Measurements from ENCODE around the gene WNT3A. TPM values are rescaled to one million over a fixed set of nuclear protein-coding genes. Genes with fewer than 3 reads are reported as not detected.

WNT3A gene
- total RNA-seq, 4 donors from 2014 or later: 2.8 to 6.3 (median 3.8) TPM

- Histone ChIP-seq H3K27ac (no peak overlapping the region), H3K4me3 (no peak overlapping the region), H3K27me3 (no peaks in the 10 kb centered on the region), H3K4me1 (peaks cover 42% of the 10 kb centered on the region), H3K9me3 (peaks cover 3% of the 10 kb centered on the region), H3K36me3 (peaks cover 33% of the 10 kb centered on the region)
- no peak for TF ChIP-seq POLR2A (IDR thresholded peaks at IDR 0.05)
- no peak for TF ChIP-seq EP300 (IDR thresholded peaks at IDR 0.05)
- WGBS: 94% methylated on average over 13 of the region's 13 CpGs
- peak; percentile 34 to 54 for DNase-seq (ENCODE audit: low spot score in 2 of 2)
Measured at GRCh38 chr1:228094432-228095016, 87.7 kb downstream of the WNT3A start.

- WGBS: 96% methylated on average over 3 of the region's 4 CpGs
- Histone ChIP-seq H3K4me3 (no peak overlapping the region), H3K27ac (no peak overlapping the region), H3K9me3 (peaks cover 3% of the 10 kb centered on the region), H3K36me3 (peaks cover 39% of the 10 kb centered on the region), H3K4me1 (peaks cover 36% of the 10 kb centered on the region), H3K27me3 (no peaks in the 10 kb centered on the region)
- TF ChIP-seq EP300 (IDR thresholded peaks at IDR 0.05): no peak
- TF ChIP-seq, protein P1, sequence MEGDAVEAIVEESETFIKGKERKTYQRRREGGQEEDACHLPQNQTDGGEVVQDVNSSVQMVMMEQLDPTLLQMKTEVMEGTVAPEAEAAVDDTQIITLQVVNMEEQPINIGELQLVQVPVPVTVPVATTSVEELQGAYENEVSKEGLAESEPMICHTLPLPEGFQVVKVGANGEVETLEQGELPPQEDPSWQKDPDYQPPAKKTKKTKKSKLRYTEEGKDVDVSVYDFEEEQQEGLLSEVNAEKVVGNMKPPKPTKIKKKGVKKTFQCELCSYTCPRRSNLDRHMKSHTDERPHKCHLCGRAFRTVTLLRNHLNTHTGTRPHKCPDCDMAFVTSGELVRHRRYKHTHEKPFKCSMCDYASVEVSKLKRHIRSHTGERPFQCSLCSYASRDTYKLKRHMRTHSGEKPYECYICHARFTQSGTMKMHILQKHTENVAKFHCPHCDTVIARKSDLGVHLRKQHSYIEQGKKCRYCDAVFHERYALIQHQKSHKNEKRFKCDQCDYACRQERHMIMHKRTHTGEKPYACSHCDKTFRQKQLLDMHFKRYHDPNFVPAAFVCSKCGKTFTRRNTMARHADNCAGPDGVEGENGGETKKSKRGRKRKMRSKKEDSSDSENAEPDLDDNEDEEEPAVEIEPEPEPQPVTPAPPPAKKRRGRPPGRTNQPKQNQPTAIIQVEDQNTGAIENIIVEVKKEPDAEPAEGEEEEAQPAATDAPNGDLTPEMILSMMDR (IDR thresholded peaks at IDR 0.05): no peak
- peak; percentile 26 to 32 for DNase-seq (ENCODE audit: low spot score in 2 of 2)
Measured at GRCh38 chr1:228095161-228095560, 88.4 kb downstream of the WNT3A start.

DNA sequence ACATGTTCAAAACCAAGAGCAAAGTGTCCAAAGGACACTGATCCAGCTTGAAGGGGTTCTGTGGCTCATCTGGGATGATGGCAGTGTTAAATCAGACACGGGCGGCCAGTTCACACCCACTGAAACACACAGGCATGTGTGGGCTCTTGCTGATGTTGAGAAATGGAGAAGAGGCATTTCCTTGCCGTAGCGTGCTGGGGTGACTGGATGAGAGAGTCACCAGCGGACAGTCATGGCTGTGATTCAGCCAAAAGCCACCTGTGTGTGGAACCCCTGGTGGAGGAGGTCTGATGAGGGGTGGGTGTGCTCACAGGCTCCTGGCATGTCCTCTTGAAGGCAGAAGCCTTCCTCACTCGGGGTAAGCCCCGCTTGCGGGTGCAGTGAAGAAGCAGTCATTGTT, 89.1 kb downstream of the WNT3A start:
- peaks cover 31% of the 10 kb centered on the region for H3K4me1 ChIP-seq

DNA sequence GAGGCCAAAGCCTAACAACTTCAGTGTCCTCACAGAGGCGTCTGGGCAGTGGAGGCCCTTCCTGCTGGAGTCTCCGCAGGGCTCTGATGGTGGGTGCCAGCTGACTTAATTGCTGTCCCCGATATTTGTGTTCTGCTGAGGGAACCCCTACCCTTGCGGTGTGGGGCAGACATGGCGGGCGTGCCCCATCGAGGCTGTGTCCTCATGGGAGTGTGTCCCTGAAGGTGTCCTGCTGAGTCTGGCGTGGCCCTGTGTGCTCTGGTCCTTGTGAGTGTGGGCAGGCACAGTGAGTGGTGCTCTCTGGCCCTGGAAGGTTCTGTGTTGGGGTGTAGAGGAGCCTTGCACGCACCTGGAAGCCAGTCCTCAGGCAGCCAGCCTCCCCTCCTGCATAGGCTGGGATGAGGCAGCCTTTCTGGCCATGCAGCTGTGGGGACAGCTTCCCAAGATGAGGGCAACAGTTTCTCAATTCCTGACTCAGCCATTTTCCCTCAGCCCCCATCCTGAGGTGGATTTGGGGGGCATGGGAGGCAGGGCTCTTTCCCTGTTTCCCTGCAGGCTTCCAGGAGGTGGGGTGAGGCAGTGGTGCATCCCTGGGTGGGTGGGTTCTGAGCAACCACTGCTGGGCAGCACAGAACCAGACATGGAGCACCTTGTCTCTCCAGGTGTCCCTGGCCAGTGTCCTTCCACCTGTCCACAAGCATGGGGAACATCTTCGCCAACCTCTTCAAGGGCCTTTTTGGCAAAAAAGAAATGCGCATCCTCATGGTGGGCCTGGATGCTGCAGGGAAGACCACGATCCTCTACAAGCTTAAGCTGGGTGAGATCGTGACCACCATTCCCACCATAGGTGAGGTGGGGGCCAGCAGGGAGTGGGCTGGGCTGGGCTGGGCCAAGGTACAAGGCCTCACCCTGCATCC, 89.9 kb downstream of the WNT3A start:
- DNase-seq (ENCODE audit: low spot score in 2 of 2): peak; percentile 50 to 77
- no peaks in the 10 kb centered on the region for H3K27me3 ChIP-seq
- no peak for TF ChIP-seq POLR2AphosphoS5 (IDR thresholded peaks at IDR 0.05)
- TF ChIP-seq POLR2A (IDR thresholded peaks at IDR 0.05): no peak
- no peak for TF ChIP-seq EP300 (IDR thresholded peaks at IDR 0.05)
- TF ChIP-seq, protein P1 (IDR thresholded peaks at IDR 0.05): no peak
- peaks cover 41% of the 10 kb centered on the region for H3K36me3 ChIP-seq
- 95% methylated on average over 9 of the region's 13 CpGs for WGBS
- H3K27ac ChIP-seq: no peak overlapping the region
- H3K4me3 ChIP-seq: no peak overlapping the region
- H3K4me1 ChIP-seq: peaks cover 29% of the 10 kb centered on the region
- H3K9me3 ChIP-seq: peaks cover 3% of the 10 kb centered on the region

More for the DNA sequence above, 89.1 kb downstream of the WNT3A start:
- Histone ChIP-seq H3K27ac (no peak overlapping the region), H3K27me3 (no peaks in the 10 kb centered on the region), H3K4me3 (no peak overlapping the region), H3K36me3 (peaks cover 41% of the 10 kb centered on the region), H3K9me3 (peaks cover 3% of the 10 kb centered on the region)
- WGBS: 88% methylated on average over 7 of the region's 8 CpGs
- TF ChIP-seq POLR2A (IDR thresholded peaks at IDR 0.05) (no peak), EP300 (IDR thresholded peaks at IDR 0.05) (no peak)
- TF ChIP-seq, protein P1 (IDR thresholded peaks at IDR 0.05): no peak
- DNase-seq (ENCODE audit: low spot score in 2 of 2): peak; percentile 43 to 44

DNA sequence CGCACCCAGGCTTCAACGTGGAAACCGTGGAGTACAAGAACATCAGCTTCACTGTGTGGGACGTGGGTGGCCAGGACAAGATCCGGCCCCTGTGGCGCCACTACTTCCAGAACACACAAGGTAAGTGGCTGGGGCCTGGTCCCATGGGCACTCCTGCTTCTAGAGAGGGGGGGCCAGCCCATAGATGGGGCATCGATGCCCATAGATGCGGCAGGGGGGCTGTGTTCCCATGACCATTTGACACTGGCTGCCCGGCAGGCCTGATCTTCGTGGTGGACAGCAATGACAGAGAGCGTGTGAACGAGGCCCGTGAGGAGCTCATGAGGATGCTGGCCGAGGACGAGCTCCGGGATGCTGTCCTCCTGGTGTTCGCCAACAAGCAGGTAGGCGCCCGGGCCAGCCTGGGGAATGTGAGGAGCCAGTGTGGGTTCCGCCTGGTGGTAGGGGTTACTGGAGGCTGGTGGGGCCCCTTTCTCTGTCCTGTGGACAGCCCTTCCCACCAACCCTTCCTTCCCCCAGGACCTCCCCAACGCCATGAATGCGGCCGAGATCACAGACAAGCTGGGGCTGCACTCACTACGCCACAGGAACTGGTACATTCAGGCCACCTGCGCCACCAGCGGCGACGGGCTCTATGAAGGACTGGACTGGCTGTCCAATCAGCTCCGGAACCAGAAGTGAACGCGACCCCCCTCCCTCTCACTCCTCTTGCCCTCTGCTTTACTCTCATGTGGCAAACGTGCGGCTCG, 90.7 kb downstream of the WNT3A start:
- peaks cover 3% of the 10 kb centered on the region for H3K9me3 ChIP-seq
- peaks cover 31% of the 10 kb centered on the region for H3K4me1 ChIP-seq
- WGBS: 88% methylated on average over 33 of the region's 34 CpGs
- peak; percentile 67 to 78 for DNase-seq (ENCODE audit: low spot score in 2 of 2)
- TF ChIP-seq EP300 (IDR thresholded peaks at IDR 0.05) (no peak), POLR2A (IDR thresholded peaks at IDR 0.05) (no peak), POLR2AphosphoS5 (IDR thresholded peaks at IDR 0.05) (no peak)
- TF ChIP-seq, protein P1 (IDR thresholded peaks at IDR 0.05): no peak
- no peak overlapping the region for H3K27ac ChIP-seq
- H3K4me3 ChIP-seq: no peak overlapping the region
- H3K27me3 ChIP-seq: no peaks in the 10 kb centered on the region
- peaks cover 41% of the 10 kb centered on the region for H3K36me3 ChIP-seq
